Measurements from ENCODE around the gene CCNG2.
"Not testable (repeated sequence)": the region's sequence is repeated elsewhere in the genome, so short reads cannot be mapped to it uniquely, and the experiment has no call there.

The CCNG2 gene

GRCh38 chr4:77156912-77157858 is at the start of gene CCNG2:
Gene CCNG2 (plus strand): TSS chr4:77157207. CDS start chr4:77158533, 1,326 bp downstream.
- peak; percentile 72 for DNase-seq (ENCODE audit: low read depth)

- DNase-seq (ENCODE audit: low read depth): no peak
These were observed 46.3 kb upstream of the CCNG2 start for GRCh38 chr4:77110730-77111129.

GRCh38 chr4:77113069-77113468 is 43.9 kb upstream of the CCNG2 start:
- no peak for DNase-seq (ENCODE audit: low read depth)

DNA sequence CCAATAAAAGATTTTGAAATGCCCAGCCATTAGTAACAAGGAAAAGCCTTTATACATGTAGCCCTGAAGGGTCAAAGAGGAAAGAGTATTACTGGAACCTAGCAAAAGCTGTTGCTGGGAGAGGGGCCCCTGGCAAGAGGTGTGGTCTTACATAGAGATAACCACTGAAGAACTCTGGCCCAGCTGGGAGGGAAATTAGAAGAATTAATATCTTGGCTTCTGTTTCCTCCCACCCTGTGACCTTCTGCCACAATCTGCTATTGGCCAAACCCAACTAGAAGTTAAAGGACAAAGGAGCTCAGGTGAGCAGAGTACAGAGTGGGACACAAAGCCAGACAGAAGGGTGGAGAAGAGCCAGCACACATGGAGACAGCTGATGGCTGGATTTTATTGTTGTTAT is 39.3 kb upstream of the CCNG2 start:
- DNase-seq (ENCODE audit: low read depth): no peak

- DNase-seq (ENCODE audit: low read depth): no peak
These were observed 36.0 kb upstream of the CCNG2 start for GRCh38 chr4:77120886-77121508.

GRCh38 chr4:77121736-77122240 is 35.2 kb upstream of the CCNG2 start:
- no peak for DNase-seq (ENCODE audit: low read depth)

DNA sequence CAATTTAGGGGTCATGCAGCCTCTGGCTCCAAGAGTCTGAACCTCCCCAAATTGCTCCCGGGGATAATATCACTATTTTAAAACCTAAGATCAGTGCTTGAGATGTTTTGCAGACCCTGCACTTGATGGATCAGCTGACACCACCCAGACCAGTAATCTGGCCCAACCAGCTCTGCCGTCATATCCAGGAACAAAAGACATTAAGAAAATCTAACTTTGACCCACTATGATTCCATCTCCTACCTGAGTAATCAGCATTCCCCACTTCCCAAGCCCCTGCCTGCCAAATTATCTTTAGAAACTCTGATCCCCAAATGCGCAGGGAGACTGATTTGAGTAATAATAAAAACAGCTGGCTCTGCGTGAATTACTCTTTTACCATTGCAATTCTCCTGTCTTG is 34.4 kb upstream of the CCNG2 start:
- DNase-seq (ENCODE audit: low read depth): no peak

GRCh38 chr4:77123411-77123810 is 33.6 kb upstream of the CCNG2 start:
- no peak for DNase-seq (ENCODE audit: low read depth)

DNA sequence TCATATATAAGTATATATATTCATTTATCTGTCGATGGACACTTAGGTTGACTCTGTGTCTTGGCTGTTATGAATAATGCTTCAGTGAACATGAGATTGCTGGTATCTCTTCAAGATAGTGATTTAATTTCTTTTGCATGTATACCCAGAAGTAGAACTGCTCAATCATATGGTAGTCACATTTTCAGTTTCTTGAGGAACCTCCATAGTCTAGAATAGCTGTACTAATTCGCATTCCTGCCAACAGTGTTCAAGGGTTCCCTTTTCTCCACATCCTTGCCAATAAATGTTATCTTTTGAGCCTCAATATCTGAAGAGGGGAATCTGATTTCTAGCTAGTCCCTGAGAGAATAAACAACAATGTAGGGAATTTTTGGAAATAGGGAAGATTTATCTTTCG is 32.4 kb upstream of the CCNG2 start:
- no peak for DNase-seq (ENCODE audit: low read depth)

DNA sequence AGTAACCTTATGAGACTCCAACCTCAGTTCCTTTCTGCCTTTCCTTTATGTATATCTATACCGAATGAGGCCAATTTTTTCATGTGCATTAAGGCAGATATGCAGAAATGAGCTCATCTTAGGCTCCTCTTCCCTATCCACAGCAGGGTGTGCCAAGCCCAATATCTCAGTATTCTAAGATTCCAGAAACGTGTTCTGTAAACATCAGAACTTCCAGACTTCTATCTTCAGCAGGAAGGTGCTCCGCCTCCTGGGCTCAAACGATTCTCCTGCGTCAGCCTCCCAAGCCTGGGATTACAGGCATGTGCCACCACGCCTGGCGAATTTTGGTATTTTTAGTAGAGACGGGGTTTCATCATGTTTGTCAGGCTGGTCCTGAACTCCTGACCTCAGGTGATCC is 31.0 kb upstream of the CCNG2 start:
- DNase-seq (ENCODE audit: low read depth): no peak

- no peak for DNase-seq (ENCODE audit: low read depth)
These were observed 30.2 kb upstream of the CCNG2 start for GRCh38 chr4:77126809-77127208.

- DNase-seq (ENCODE audit: low read depth): no peak
These were observed 29.8 kb upstream of the CCNG2 start for GRCh38 chr4:77127215-77127614.

DNA sequence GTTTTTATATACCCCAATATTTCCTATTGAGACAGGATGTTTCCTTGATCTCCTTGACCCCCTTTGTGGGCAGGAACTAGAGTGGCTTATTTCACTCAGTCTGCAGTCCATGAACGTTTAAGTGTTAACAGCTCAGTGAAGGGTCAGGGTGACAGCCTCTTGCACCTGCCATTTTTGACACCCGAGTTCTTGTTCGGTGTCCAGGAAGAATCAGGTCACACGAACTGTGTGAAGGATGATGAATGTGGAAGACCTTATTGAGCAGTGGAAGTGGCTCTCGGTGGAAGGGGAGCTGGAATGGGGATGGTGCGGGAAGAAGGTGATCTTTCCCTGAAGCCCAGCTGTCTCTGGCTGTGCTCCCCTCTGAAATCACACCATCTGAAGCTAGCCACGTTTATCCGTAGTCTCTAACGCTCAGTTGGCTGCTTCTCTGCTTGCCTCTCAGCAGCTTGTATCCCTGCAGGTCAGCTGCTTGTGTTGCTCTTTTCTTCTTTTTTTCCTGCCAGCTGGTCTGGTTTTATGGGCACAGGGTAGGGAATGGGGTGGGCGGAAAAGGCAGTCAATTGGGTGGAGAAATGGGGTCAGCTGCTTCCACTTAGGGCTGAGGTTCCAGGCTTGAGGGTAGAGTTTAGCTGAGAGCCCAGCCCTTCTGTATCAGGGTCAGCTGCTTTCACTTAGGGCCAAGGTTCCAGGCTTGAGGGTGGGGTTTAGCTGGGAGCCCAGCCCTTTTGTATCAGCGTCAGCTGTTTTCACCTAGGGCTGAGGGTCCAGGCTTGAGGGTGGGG is 29.0 kb upstream of the CCNG2 start:
- DNase-seq (ENCODE audit: low read depth): no peak

DNA sequence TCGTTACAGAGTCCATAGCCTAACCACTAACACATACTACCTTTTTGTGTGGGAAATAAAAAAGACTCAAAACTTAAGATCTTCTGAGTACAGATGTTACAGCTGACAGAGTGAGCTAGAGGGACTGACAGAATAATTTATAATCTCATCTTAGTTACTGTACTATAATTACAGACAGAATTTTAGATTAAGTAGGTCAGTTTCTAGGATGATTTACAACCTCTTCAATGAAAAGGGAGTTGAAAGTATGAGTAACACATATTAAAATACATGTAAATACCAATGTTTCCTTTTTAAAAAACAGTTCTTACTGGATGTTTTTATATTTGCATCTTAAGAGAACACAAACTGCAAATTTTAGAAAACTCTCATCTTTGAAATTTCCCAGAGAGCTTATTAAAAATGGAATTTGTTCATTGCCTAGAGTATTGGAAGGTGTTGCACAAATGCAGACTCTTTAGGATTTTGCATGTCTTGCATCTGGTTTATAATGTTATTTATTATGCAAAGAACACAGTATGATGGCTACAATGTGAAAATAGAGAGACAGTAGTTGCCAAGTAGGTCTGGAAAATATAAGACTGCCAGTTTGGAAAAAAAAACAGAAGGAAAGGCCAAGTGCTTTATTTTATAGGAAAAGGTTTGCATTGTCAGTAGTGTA is 24.2 kb upstream of the CCNG2 start:
- DNase-seq (ENCODE audit: low read depth): no peak

DNA sequence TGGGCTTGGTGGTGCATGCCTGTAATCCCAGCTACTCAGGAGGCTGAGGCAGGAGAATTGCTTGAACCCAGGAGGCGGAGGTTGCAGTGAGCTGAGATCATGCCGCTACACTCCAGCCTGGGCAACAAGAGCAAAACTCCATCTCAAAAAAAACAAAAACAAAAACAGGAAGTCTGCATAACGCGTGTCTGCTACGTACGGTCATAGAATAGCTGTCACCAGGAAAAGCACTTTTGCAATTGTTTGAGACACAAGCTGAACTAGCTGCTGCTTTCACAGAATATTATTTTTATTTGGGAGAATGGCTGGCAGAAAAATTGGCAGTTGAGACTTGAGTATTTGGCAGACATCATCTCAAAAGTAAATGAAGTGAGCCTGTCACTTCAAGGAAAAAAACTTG is 19.6 kb upstream of the CCNG2 start:
- not testable (repeated sequence) for DNase-seq (ENCODE audit: low read depth)

DNA sequence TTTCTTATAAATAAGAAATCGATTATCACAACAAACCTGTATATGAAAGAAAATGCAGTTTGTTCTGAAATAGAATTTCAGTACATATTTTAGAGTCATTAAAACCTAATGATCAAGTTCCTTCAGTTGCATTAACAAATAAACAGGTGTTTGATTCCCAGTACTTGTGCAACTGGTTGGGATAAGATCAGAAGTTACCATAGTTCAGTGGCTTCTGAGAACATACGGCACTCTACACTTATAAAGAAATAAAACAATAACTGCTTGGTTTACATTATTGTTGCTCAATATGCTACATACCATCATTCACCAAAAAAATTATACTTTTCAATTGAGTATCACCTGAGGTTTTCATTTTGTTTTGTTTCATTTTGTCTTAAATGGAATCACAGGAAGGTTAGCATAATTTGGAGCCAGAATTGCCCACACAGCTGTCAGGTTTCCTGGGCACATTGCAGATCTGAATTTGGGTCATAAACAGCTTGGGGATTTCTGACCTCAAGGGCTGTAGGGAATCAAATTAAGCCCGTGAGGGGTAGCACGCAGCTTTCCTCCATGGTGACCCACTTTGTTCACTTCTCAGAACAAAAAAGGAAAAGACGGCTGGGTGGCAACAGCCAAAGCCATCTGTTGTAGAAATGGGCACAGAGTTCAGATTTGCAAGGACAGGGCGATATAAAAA is 14.9 kb upstream of the CCNG2 start:
- no peak for DNase-seq (ENCODE audit: low read depth)

GRCh38 chr4:77142646-77143028 is 14.4 kb upstream of the CCNG2 start:
- DNase-seq (ENCODE audit: low read depth): no peak

GRCh38 chr4:77143091-77143490 is 13.9 kb upstream of the CCNG2 start:
- no peak for DNase-seq (ENCODE audit: low read depth)

- no peak for DNase-seq (ENCODE audit: low read depth)
These were observed 11.2 kb upstream of the CCNG2 start for GRCh38 chr4:77145842-77146185.

DNA sequence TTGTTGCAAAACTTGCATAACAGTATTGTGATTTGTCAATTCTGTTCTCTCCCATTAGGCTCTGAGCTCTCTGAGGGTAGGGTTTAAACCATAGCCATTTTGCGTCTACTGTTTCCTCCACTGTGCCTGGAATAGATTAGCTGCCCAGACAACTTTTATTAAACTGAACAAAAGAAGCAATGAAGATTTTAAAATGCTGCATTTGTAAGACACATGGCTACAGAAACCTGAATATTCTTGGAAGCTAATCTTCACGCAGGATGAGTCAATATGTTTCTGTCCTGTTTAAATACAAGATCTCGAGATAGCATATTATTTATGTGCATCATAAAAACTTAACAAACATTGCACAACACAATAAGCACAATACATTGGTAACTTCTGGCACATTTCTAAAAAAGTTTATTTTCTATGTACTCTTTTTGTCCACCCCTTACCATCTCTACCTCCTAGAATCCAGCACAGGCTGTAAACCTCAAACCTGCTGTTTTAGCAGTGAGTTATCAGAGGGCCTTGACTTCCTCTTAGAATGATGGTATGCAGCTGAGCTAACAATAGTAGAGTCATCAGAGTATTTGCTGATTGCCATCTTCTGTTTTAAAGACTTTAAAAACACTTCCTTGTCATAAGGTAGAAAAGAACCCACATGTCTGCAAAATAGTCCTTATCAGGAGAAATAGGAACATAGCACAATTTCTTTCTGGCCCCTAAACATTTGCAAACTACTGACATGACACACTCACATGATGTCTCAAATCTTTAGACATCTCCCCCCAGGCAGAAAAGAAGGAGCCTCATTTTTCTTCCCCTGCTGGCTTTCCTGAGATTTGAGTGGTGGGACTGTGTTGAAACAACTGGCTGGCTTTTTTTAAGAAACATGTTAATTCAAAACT is 10.6 kb upstream of the CCNG2 start:
- no peak for DNase-seq (ENCODE audit: low read depth)

All from stimulated activated CD8-positive, alpha-beta memory T cell treated with anti-CD3 and anti-CD28 coated beads, Interleukin-15, amount 100 ng/mL, for 1 hour (primary cell).